ENCODE results near the gene EXOC6B.

The EXOC6B gene

GRCh38 chr2:72825257-72826155, at the start of gene EXOC6B:
EXOC6B (minus strand) TSS chr2:72826033.
- peak; percentile 77 to 94 for DNase-seq

GRCh38 chr2:72871880-72872279, 46.0 kb upstream of the EXOC6B start:
- no peak for DNase-seq

GRCh38 chr2:72871060-72871459, 45.2 kb upstream of the EXOC6B start:
- DNase-seq: no peak

GRCh38 chr2:72864500-72864899, 38.7 kb upstream of the EXOC6B start:
- DNase-seq: no peak

- peak in 1 of 2 experiments; percentile 32 for DNase-seq
Measured at GRCh38 chr2:72863046-72863445, 37.2 kb upstream of the EXOC6B start.

- DNase-seq: peak; percentile 84 to 95
Measured at GRCh38 chr2:72862239-72862988, 36.6 kb upstream of the EXOC6B start.

GRCh38 chr2:72859831-72860262, 34.0 kb upstream of the EXOC6B start:
- DNase-seq: peak; percentile 74 to 93

GRCh38 chr2:72851333-72851732, 25.5 kb upstream of the EXOC6B start:
- no peak for DNase-seq

- peak; percentile 26 to 33 for DNase-seq
Measured at GRCh38 chr2:72849138-72849462, 23.3 kb upstream of the EXOC6B start.

- DNase-seq: no peak
Measured at GRCh38 chr2:72848436-72849137, 22.8 kb upstream of the EXOC6B start.

- no peak for DNase-seq
Measured at GRCh38 chr2:72847534-72848315, 21.9 kb upstream of the EXOC6B start.

- no peak for DNase-seq
Measured at GRCh38 chr2:72846171-72847095, 20.6 kb upstream of the EXOC6B start.

GRCh38 chr2:72843301-72843700, 17.5 kb upstream of the EXOC6B start:
- DNase-seq: no peak

- no peak for DNase-seq
Measured at GRCh38 chr2:72841462-72842125, 15.8 kb upstream of the EXOC6B start.

GRCh38 chr2:72840066-72840465, 14.2 kb upstream of the EXOC6B start:
- DNase-seq: no peak

GRCh38 chr2:72837171-72837570, 11.3 kb upstream of the EXOC6B start:
- no peak for DNase-seq

GRCh38 chr2:72835403-72835802, 9.6 kb upstream of the EXOC6B start:
- DNase-seq: no peak

- DNase-seq: no peak
Measured at GRCh38 chr2:72834596-72834995, 8.8 kb upstream of the EXOC6B start.

- DNase-seq: no peak
Measured at GRCh38 chr2:72833084-72833714, 7.4 kb upstream of the EXOC6B start.

- DNase-seq: no peak
Measured at GRCh38 chr2:72830273-72830672, 4.4 kb upstream of the EXOC6B start.
